T follicular helper cell (primary cell): ENCODE data around the gene MCFD2.

ENCODE experiments used
- DNase-seq: peaks from one replicate; pipeline ENCODE4 v3.0.0-alpha.2; 2020; ENCODE audit warnings: low read depth
- total RNA-seq, 2 experiments: gene quantifications; one replicate each; lab custom pipeline; 2026; lab: John Stamatoyannopoulos, UW

MCFD2 gene
- 87.6 to 139 reads per million in 2 experiments for total RNA-seq

DNA sequence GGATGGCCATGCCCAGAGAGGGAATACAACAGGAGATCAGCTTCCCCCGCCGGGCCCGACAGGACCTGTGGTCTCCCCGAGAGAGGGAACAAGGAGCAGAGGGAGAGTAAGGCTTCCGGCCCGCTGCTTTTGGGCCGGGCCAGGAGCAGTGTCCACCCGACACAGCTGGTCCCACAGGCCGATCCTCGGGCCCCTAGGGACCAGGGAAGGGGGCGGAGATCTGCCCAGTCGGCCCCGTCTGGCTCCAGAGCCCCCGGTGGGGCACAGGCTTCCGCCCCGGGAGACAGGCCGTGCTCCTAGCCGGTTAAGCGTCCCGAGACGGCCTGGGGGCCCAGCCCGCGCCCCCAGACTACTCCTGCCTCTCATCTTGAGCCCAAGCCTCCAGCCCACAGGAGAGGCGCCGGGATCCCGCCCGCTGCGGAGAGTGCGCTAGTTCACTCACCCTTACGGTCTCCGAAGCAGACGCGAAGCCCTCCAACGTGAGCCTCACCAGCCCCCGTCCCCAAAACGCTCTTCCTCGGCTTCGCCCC lies at the start of gene MCFD2:
MCFD2 (minus strand) TSS at position 526 of the 530 bp plus-strand sequence. CDS start 6,635 bp downstream, outside the sequence.
- no peak for DNase-seq

DNA sequence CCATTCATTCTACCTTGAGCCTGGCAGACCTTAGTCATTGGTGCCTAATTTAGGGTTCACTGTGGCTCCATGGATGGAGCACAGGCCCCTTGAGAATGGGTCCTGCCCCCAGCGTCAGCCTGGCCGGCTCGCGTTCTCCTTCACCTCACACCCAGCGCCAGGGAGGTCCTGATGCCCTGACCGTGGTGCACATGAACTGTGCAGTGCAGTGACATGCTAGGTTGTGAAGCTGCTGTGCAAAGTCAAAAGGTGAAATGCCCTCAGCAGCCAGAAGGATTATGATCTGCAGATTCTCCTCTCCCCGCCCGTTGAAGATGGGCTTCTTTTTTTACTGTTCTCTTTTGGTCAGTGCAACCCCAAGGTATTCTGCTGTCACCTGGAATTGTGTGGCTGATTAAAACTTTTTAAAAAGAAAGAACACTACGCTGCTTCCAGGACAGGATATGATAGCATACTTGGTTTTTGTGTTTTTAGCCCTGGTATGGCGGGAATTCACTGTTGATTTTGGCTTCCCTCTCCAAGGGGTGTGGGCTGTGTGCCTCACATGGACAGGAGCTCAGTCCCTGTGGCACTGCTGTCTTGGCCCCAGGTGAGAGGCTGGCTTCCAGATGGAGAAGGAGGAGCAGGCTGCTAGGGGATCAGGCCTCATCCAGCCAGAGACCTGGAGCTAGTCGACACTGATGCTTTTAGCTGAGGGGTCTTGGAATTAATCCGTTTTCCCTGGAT lies 49.4 kb upstream of the MCFD2 start:
- no peak for DNase-seq

- no peak for DNase-seq
These were observed 48.5 kb upstream of the MCFD2 start for GRCh38 chr2:46963941-46964673.

DNA sequence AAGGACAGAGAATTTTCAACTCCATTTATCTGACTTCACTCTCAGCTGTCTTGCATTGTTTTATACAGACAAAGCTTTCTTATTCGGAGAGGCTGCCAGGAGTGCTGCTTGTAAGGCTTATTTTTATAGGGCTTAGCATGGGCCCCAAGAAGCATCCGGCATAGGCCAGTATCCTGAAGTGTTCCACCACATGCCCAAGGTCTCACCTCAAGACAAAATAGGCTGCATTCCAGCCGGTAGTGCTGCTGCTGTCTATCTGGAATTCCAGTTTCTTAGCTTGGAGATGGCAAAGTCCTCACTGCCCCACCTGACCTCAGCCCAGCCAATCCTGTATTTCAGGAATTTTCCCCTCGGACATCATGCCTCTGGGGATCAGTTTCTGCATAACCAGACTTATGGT lies 47.6 kb upstream of the MCFD2 start:
- DNase-seq: no peak

DNA sequence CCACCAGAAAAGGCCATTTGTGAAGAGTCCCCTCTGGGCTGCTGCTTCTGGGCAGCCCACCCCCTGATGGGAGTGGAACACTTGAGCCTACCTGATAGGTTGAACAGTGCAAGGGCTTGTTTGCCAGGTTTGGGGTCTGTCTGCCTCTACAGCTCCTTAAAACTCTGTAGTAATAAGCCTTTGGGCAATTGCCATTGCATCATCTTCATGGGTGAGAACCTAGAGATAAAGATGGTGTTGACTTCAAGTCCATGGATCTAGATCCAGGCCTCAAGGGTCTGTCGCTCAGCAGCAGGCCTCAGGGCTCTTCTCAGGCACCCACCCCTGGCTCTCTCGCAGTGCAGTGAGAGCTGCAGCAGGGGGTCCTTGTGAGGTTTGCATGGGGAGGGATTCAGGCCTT lies 47.1 kb upstream of the MCFD2 start:
- DNase-seq: no peak

GRCh38 chr2:46960618-46961017 lies 45.0 kb upstream of the MCFD2 start:
- no peak for DNase-seq

GRCh38 chr2:46958431-46959017 lies 42.9 kb upstream of the MCFD2 start:
- no peak for DNase-seq

GRCh38 chr2:46956981-46957531 lies 41.5 kb upstream of the MCFD2 start:
- no peak for DNase-seq

GRCh38 chr2:46955764-46956163 lies 40.2 kb upstream of the MCFD2 start:
- DNase-seq: no peak

- DNase-seq: no peak
These were observed 39.5 kb upstream of the MCFD2 start for GRCh38 chr2:46954951-46955571.

DNA sequence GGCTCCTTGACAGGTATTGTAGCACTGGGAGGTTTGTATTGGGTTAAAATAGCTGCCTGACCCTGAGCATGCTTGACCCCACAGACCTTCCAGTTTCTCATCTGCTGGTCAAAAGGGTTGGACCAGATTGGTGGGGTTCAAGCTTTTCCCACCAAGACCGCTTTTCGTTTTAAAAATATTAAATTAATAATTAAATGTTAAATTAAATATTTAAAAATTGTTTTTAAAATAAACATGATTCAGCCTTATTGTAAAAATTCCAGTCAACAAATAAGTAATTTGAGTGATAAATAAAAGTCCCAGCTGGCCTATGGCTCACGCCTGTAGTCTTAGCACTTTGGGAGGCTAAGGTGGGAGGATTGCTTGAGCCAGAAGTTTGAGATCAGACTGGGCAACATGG lies 36.6 kb upstream of the MCFD2 start:
- no peak for DNase-seq

DNA sequence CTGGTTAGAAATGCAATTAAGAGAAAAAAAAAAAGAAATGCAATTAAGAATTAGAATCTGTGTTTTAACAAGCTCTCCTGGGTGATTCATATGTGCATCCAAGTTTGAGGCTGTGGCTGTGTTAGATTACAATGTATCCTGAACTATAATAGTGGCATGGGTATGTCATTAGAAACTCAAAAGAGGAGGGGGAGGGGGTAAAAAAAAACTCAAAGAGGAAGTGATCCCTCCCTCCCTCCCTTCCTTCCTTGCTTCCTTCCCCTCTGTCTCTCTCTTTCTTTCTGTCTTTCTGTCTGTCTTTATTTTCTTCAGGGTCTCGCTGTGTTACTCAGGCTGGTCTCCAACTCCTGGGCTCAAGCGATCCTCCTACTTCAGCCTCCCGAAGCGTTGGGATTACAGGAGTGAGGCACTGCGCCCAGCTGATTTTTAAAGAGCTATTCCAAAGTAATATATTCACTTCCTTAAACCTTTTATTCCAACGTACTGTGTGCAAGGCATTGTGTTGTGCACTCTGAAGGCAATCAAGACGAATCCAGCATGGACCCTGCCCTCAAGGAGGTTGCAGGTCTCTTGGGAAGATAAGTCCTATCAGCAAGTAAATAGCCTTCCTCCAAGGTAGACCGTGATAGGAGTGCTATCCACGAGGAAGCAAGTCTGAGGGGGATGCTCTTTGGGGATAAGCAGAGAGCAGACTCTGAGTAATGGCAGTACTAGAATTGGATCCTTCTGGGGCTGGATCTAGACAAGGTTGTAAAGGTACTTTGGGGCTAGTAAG lies 35.9 kb upstream of the MCFD2 start:
- DNase-seq: no peak

- no peak for DNase-seq
These were observed 34.7 kb upstream of the MCFD2 start for GRCh38 chr2:46950314-46950713.

- no peak for DNase-seq
These were observed 32.2 kb upstream of the MCFD2 start for GRCh38 chr2:46947841-46948240.

- DNase-seq: no peak
These were observed 30.1 kb upstream of the MCFD2 start for GRCh38 chr2:46945671-46946070.

DNA sequence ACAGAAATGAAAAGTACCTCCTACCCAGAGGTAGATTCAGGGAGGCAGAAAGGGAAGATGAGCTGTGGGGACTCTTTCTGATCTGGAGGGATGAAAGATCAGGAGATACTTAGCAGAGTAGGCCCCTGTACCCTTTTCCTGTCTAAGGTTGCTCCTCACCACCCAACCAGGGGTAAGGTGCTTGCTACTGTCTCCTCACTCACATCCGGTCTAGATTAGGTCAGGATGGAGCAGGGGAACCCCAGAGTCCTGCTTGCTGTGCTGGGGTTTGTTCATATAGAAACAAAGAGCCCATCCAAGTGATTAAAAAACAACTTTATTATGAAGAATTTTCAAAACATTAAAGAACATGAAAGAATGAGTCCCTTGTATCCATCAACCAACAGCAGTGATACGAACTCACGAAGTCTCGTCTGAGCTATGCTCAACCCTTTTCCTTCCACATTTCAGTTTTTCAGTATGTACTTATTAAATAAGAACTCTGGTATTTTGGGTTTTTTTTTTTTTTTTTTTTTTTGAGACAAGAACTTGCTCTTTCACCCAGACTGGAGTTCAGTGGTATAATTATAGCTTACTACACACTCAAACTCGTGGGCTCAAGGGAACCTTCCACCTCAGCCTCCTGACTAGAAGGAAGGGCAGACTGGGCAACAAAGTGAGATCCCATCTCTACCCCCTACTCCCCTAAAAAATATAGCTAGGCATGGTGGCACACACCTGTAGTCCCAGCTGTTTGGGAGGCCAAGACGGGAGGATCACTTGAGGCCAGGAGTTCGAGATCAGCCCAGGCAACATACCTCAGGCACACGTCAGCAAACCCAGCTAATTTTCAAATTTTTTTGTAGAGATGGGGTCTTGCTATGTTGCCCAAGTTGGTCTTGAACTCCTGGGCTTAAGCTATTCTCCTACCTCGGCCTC lies 28.5 kb upstream of the MCFD2 start:
- DNase-seq: peak; percentile 57

- no peak for DNase-seq
These were observed 27.5 kb upstream of the MCFD2 start for GRCh38 chr2:46942891-46943626.

DNA sequence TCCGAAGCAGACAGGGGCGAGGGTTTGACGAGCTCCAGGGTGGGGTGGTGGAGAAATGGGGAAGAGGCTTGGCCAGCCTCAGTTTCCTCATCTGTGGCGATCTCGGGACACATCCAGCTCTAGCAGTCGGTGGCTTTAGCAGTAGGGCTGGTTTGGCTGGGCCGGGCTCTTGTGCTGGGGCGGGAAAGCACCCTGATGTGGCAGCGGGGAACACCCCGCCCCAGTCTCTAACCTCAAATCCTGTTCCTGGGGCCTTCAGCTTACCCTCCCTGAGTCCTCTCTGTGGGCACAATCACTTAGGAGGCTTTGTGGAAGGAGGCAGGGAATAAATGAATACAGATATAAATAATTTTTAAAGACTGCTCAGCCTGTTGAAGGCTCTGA lies 26.5 kb upstream of the MCFD2 start:
- DNase-seq: peak; percentile 68

- DNase-seq: no peak
These were observed 24.2 kb upstream of the MCFD2 start for GRCh38 chr2:46939626-46940359.
